Right atrium auricular region (tissue), 2 donors: ENCODE measurements around the gene ITPR1. TPM values are rescaled to one million over a fixed set of nuclear protein-coding genes. Genes with fewer than 3 reads are reported as not detected.

Experiments
- DNase-seq: peaks from one replicate; pipeline ENCODE4 v3.0.0-alpha.2; 2019; ENCODE audit warnings: low spot score
- H3K27ac ChIP-seq, 2 donors: fragments of 200-600 bp; sonication (generic); 1 replicate in 1 of 2; 2 replicates in 1 of 2; pipeline ENCODE4 v1.5.1; 2016 to 2019
- H3K27me3 ChIP-seq, 2 donors: fragments of 200-600 bp; sonication (generic); one replicate each; pipeline versions ENCODE4 v1.5.1 to v1.6.0; 2017 to 2019
- H3K36me3 ChIP-seq: fragments of 200-600 bp; sonication (generic); one replicate; pipeline ENCODE4 v1.5.1; 2016
- H3K4me1 ChIP-seq, 2 donors: fragments of 200-600 bp; sonication (generic); one replicate each; pipeline versions ENCODE4 v1.5.1 to v1.6.0; 2017 to 2019
- H3K4me3 ChIP-seq, 2 donors: fragments of 200-600 bp; sonication (generic); 1 replicate in 1 of 2; 2 replicates in 1 of 2; pipeline ENCODE4 v1.5.1; 2017 to 2019; ENCODE audit warnings: mild to moderate bottlenecking in 1 of 2, moderate library complexity in 1 of 2
- H3K9me3 ChIP-seq, 2 donors: fragments of 200-600 bp; sonication (generic); one replicate each; pipeline ENCODE4 v1.5.1; 2019
- total RNA-seq, 2 donors: library from RNA; depleted of rRNA; stranded (reverse); fragments of >200 nt; gene quantifications; one replicate each; pipeline ENCODE4 v1.1.0, GENCODE V29; 2016
- TF ChIP-seq, protein P1 (sequence below), 2 donors: fragments of 200-600 bp; sonication (generic); IDR thresholded peaks; one replicate each; pipeline ENCODE4 v1.5.1; 2019; ENCODE audit warnings: antibody characterized with exemption in 2 of 2

The ITPR1 gene
- total RNA-seq, 2 donors from 2014 or later: 36.7 to 42.5 TPM

DNA sequence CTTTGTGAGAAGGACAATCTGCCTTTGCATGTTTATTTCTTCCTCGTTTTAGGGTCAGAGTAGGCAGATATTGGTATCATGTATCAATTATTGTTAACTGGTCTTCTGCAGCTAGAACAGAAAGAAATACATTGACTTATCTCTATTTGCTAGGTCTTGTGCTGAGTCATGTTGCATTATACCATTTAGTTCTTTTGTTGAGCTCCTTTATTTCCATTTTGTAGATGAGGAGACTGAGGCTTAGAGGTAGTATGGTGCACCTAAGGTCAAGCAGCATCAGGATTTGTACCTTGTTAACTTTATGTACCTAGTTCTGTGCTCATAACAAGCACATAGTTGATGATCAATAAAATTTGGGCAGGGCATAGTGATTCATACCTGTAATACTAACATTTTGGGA is 182.6 kb downstream of the ITPR1 start:
- peaks cover 25% of the 10 kb centered on the region for H3K36me3 ChIP-seq
- no peak overlapping the region for H3K27ac ChIP-seq
- no peaks in the 10 kb centered on the region for H3K4me1 ChIP-seq
- H3K27me3 ChIP-seq: no peaks in the 10 kb centered on the region
- DNase-seq: no peak
- H3K9me3 ChIP-seq: no peaks in the 10 kb centered on the region
- TF ChIP-seq, protein P1, sequence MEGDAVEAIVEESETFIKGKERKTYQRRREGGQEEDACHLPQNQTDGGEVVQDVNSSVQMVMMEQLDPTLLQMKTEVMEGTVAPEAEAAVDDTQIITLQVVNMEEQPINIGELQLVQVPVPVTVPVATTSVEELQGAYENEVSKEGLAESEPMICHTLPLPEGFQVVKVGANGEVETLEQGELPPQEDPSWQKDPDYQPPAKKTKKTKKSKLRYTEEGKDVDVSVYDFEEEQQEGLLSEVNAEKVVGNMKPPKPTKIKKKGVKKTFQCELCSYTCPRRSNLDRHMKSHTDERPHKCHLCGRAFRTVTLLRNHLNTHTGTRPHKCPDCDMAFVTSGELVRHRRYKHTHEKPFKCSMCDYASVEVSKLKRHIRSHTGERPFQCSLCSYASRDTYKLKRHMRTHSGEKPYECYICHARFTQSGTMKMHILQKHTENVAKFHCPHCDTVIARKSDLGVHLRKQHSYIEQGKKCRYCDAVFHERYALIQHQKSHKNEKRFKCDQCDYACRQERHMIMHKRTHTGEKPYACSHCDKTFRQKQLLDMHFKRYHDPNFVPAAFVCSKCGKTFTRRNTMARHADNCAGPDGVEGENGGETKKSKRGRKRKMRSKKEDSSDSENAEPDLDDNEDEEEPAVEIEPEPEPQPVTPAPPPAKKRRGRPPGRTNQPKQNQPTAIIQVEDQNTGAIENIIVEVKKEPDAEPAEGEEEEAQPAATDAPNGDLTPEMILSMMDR (IDR thresholded peaks at IDR 0.05): no peak
- no peak overlapping the region for H3K4me3 ChIP-seq

GRCh38 chr3:4678320-4678719 is 185.2 kb downstream of the ITPR1 start:
- Histone ChIP-seq H3K4me1 (no peaks in the 10 kb centered on the region), H3K9me3 (no peaks in the 10 kb centered on the region), H3K36me3 (peaks cover 42% of the 10 kb centered on the region), H3K27ac (no peak overlapping the region), H3K4me3 (no peak overlapping the region), H3K27me3 (no peaks in the 10 kb centered on the region)
- TF ChIP-seq, protein P1 (IDR thresholded peaks at IDR 0.05): no peak
- DNase-seq: no peak

- Histone ChIP-seq H3K36me3 (peaks cover 61% of the 10 kb centered on the region), H3K4me1 (no peaks in the 10 kb centered on the region), H3K27me3 (no peaks in the 10 kb centered on the region), H3K27ac (no peak overlapping the region), H3K4me3 (no peak overlapping the region), H3K9me3 (no peaks in the 10 kb centered on the region)
- no peak for DNase-seq
- TF ChIP-seq, protein P1 (IDR thresholded peaks at IDR 0.05): no peak
Measured at GRCh38 chr3:4680227-4680691, 187.1 kb downstream of the ITPR1 start.

- TF ChIP-seq, protein P1 (IDR thresholded peaks at IDR 0.05): no peak
- H3K36me3 ChIP-seq: peaks cover 68% of the 10 kb centered on the region
- H3K27ac ChIP-seq: no peak overlapping the region
- H3K4me3 ChIP-seq: no peak overlapping the region
- no peaks in the 10 kb centered on the region for H3K4me1 ChIP-seq
- H3K9me3 ChIP-seq: no peaks in the 10 kb centered on the region
- no peak for DNase-seq
- no peaks in the 10 kb centered on the region for H3K27me3 ChIP-seq
Measured at GRCh38 chr3:4680871-4681300, 187.7 kb downstream of the ITPR1 start.

- Histone ChIP-seq H3K9me3 (no peaks in the 10 kb centered on the region), H3K27ac (no peak overlapping the region), H3K36me3 (peaks cover 70% of the 10 kb centered on the region), H3K27me3 (no peaks in the 10 kb centered on the region), H3K4me3 (no peak overlapping the region), H3K4me1 (no peaks in the 10 kb centered on the region)
- TF ChIP-seq, protein P1 (IDR thresholded peaks at IDR 0.05): no peak
- DNase-seq: no peak
Measured at GRCh38 chr3:4681301-4681700, 188.2 kb downstream of the ITPR1 start.

DNA sequence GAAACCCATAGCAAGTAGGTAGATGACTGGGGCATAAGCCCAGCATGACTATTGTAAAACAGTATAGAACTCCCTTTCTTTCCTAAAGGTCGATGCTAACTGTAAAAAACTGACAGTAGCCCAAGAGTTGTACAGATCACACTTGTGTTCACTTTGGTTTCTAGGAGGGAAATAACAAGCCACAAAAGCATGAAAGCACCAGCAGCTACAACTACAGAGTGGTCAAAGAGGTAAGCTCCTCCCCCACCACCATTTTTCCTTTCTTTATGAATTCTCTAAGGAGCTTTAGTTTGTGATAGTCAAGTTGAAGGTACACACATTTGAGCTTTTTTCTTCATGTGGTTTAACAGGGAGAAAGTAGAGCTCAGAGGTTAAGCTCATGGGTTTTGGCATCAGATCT is 191.0 kb downstream of the ITPR1 start:
- Histone ChIP-seq H3K9me3 (no peaks in the 10 kb centered on the region), H3K36me3 (peaks cover 71% of the 10 kb centered on the region), H3K4me1 (no peaks in the 10 kb centered on the region), H3K27ac (no peak overlapping the region), H3K4me3 (no peak overlapping the region), H3K27me3 (no peaks in the 10 kb centered on the region)
- DNase-seq: no peak
- TF ChIP-seq, protein P1 (IDR thresholded peaks at IDR 0.05): no peak
